Activated CD4-positive, alpha-beta T cell treated with anti-CD3 and anti-CD28 coated beads, Interleukin-2, amount 50 U/mL, for 24 hours (primary cell): ENCODE results near the gene NID2.

Experiments used
- DNase-seq, 2 donors: peaks; one replicate each; pipeline ENCODE4 v3.0.0-alpha.2; 2020; ENCODE audit warnings: low read depth in 1 of 2, low spot score in 1 of 2

NID2 gene, protein sequence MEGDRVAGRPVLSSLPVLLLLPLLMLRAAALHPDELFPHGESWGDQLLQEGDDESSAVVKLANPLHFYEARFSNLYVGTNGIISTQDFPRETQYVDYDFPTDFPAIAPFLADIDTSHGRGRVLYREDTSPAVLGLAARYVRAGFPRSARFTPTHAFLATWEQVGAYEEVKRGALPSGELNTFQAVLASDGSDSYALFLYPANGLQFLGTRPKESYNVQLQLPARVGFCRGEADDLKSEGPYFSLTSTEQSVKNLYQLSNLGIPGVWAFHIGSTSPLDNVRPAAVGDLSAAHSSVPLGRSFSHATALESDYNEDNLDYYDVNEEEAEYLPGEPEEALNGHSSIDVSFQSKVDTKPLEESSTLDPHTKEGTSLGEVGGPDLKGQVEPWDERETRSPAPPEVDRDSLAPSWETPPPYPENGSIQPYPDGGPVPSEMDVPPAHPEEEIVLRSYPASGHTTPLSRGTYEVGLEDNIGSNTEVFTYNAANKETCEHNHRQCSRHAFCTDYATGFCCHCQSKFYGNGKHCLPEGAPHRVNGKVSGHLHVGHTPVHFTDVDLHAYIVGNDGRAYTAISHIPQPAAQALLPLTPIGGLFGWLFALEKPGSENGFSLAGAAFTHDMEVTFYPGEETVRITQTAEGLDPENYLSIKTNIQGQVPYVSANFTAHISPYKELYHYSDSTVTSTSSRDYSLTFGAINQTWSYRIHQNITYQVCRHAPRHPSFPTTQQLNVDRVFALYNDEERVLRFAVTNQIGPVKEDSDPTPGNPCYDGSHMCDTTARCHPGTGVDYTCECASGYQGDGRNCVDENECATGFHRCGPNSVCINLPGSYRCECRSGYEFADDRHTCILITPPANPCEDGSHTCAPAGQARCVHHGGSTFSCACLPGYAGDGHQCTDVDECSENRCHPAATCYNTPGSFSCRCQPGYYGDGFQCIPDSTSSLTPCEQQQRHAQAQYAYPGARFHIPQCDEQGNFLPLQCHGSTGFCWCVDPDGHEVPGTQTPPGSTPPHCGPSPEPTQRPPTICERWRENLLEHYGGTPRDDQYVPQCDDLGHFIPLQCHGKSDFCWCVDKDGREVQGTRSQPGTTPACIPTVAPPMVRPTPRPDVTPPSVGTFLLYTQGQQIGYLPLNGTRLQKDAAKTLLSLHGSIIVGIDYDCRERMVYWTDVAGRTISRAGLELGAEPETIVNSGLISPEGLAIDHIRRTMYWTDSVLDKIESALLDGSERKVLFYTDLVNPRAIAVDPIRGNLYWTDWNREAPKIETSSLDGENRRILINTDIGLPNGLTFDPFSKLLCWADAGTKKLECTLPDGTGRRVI (N-terminal part only)

GRCh38 chr14:52068615-52069306 lies at the start of gene NID2:
NID2 (minus strand) TSS chr14:52069059; CDS start chr14:52068994, 65 bp downstream.
- DNase-seq = peak; percentile 6 to 30

DNA sequence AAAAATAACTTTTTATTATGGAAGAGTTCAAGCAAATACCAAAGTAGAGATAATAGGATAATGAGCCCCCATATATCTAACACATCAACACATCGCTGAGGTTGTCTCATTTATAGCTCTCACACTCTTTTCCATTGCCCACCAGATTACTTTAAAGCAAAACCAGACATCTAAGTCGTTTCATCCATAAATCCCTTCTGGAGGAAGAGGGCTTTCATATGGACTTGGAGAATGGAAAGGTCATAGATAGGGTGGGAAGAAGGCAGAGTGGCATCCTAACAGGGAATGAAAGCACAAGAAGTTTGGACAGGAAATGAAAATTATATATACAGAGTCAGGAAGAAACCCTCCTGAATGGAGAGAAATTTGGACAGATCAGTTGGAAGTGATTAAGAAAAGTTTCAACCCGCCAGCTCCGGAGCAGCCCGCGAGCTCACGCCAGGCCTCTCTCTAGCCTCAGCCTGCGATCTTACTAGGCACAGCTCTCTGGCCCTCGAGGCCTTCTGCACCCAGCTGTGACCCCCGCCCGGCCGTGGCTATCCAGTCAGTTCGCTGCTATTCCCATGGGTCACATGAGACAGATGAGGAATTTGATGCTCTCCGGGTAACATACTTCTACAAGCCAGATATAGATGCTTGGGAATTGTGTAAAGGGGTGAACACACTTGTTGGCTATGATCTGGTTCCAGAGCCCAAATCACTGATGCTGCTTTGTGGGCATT lies 48.4 kb upstream of the NID2 start:
- no peak for DNase-seq

- no peak for DNase-seq
Measured at GRCh38 chr14:52115286-52115685, 46.4 kb upstream of the NID2 start.

GRCh38 chr14:52112336-52113018 lies 43.6 kb upstream of the NID2 start:
- DNase-seq = no peak

GRCh38 chr14:52111583-52111982 lies 42.7 kb upstream of the NID2 start:
- no peak for DNase-seq

DNA sequence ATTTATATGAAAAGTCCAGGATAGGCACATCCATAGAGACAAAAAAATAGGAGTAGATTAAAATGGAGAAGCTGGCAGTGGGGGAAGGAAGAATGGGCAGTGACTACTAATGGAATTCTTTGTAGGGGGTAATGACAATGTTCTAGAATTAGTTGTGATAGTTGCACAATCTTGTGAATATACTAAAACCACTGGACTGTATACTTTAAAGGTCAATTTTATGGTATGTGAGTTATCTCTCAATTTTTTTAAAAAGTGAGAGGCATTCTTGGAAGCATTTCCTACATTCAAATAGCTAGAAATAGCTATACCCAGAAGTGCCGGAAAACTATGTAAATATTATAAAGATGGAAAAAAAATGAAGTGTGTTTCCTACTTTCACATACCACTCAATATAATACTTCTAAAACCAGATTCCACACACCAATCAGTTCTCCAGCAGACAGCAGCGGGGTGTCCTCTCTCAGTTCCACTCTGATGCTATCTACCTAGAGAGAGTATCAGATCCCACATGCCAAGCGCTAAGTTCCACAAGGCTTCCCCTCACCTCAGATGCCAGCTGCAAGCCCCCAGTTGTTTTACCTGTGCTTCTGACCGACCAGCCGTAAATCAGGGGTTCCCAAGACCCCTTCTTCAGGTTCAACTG lies 41.7 kb upstream of the NID2 start:
- no peak for DNase-seq

DNA sequence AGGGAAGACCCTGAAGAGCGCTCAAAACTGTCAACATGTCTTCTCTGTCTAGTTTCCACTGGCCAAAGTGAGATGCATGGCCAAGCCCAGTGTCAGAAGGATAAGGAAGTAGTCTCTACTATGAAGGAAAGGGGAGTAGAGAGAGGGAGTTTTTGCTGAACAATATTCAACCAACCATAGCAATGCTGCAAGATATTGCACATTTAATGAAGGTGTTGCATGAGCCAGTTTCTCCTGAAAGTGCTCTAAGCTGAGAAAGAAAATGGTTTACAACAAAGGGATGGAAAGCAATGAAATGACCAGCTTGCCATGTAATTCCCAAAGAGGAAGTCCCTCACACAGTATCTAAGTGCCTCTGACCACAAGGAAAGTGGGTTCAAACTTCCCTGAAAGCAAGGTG lies 40.0 kb upstream of the NID2 start:
- no peak for DNase-seq

GRCh38 chr14:52106840-52107239 lies 38.0 kb upstream of the NID2 start:
- DNase-seq = no peak

DNA sequence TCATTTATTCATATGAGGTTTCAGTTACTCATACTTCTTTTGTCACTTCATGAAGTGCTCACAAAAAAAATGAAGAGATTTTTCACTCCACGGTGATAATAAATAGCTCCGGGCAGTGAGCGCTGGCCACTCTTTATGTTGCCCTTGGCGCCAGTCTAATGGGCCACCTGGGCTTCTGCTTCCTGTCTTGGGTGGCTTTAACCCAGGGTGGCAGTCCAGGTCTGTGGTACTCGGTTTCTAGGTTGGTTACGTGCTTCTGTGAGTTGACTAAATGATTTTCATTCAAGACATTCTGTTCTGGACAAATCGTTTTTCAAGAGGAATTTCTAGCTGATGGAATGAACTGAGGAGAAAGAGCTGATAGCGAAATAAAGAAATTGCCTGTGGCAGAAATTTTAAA lies 34.6 kb upstream of the NID2 start:
- DNase-seq = no peak

- no peak for DNase-seq
Measured at GRCh38 chr14:52095794-52096193, 26.9 kb upstream of the NID2 start.

- no peak for DNase-seq
Measured at GRCh38 chr14:52095336-52095735, 26.5 kb upstream of the NID2 start.

- no peak for DNase-seq
Measured at GRCh38 chr14:52094546-52095271, 25.9 kb upstream of the NID2 start.

DNA sequence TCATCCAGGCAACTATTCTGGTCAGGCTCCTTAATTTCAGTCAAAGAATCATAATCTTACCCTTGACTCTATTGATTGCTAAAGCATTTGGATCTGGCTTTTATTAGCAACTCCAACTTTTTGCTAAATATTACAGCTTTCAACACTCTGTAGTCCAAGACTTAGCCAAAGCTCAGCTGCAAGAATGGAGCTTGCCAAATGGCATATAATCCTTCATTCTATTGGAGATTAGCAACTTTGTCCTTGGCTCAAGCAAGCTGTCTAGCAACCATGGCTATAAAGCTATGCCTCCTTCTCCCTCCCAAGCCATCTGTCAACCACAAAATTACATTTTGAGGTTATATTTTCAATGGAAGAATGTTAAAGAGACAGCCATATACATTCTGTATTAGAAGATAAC lies 23.1 kb upstream of the NID2 start:
- no peak for DNase-seq

GRCh38 chr14:52090936-52091335 lies 22.1 kb upstream of the NID2 start:
- no peak for DNase-seq

GRCh38 chr14:52089218-52089617 lies 20.4 kb upstream of the NID2 start:
- DNase-seq = no peak

GRCh38 chr14:52086711-52087110 lies 17.9 kb upstream of the NID2 start:
- DNase-seq = no peak

- no peak for DNase-seq
Measured at GRCh38 chr14:52082903-52083302, 14.0 kb upstream of the NID2 start.

DNA sequence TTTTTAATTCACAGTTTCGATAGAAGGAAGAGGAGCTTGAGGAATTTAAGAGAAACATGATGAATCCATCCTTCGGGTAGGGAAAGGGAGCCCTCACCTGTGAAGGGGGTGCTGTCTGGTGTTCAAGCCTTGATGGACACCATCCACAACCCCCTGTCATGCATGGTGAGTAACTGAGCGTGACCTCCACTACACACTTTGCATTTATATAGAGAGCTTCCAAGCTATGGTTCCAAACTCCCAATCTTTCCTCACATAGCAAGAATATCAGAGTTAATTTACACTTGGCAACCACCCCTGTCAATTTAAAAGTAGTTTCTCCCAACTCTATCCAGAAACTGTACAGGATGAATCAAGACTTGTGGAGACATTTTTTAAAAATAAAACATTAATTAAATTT lies 13.1 kb upstream of the NID2 start:
- DNase-seq = no peak
